B cell (primary cell): ENCODE results near the gene GRIK3. TPM values are rescaled to one million over a fixed set of nuclear protein-coding genes. Genes with fewer than 3 reads are reported as not detected.

Experiments used
- ATAC-seq: fragments of 200-7000 bp; cut with Tn5 transposase; one replicate; pipeline ENCODE4 v1.10.0; 2021; ENCODE audit warnings: low read depth, mild to moderate bottlenecking, moderate number of reproducible peaks, moderate library complexity
- CTCF ChIA-PET: fragments of 350-600 bp; sonication (Branson Sonifier 250); formaldehyde crosslinking; loops from one replicate; lab custom pipeline; 2021; ENCODE audit warnings: antibody characterized with exemption, inconsistent platforms; lab: Charles Lee
- POLR2A ChIA-PET: fragments of 350-600 bp; sonication (Branson Sonifier 250); formaldehyde crosslinking; loops from one replicate; lab custom pipeline; 2021; ENCODE audit warnings: antibody characterized with exemption; lab: Charles Lee
- DNase-seq: peaks from one replicate; pipeline ENCODE4 v3.0.0; 2013
- H2AFZ ChIP-seq: 2 replicates; pipeline ENCODE4 v1.6.1; 2012; ENCODE audit warnings: mild to moderate bottlenecking, low read depth, low read length; ENCODE audit not compliant: insufficient read depth, poor library complexity, severe bottlenecking
- H3K27ac ChIP-seq, 2 donors: 1 replicate in 1 of 2; 2 replicates in 1 of 2; pipeline ENCODE4 v1.5.1; 2012 to 2013; ENCODE audit warnings: low read length in 2 of 2, mild to moderate bottlenecking in 2 of 2, moderate library complexity in 1 of 2
- H3K27me3 ChIP-seq, 4 experiments: fragments of 200-600 bp in 1 of 4; sonication (generic) in 1 of 4; replicated peaks in 1 of 4; 1 replicate in 2 of 4; 2 replicates in 2 of 4; pipeline versions ENCODE4 v1.6.1 to v1.7.0; 2013 to 2016; ENCODE audit warnings: low read length in 3 of 4, mild to moderate bottlenecking in 2 of 4, mixed read lengths in 1 of 4, moderate library complexity in 1 of 4; ENCODE audit not compliant: insufficient read depth in 4 of 4, control insufficient read depth in 3 of 4; ENCODE audit errors: control extremely low read depth in 1 of 4
- H3K36me3 ChIP-seq, 2 experiments: replicated peaks in 1 of 2; 1 replicate in 1 of 2; 2 replicates in 1 of 2; pipeline versions ENCODE4 v1.6.1 to v1.7.1; 2013; ENCODE audit warnings: low read length in 1 of 2; ENCODE audit not compliant: insufficient read depth in 2 of 2, control insufficient read depth in 1 of 2; ENCODE audit errors: control extremely low read depth in 1 of 2, extremely low read depth in 1 of 2
- H3K4me1 ChIP-seq, 2 donors: fragments of 200-600 bp in 1 of 2; sonication (generic) in 1 of 2; 1 replicate in 1 of 2; 2 replicates in 1 of 2; pipeline versions ENCODE4 v1.5.1 to v1.6.1; 2013 to 2017; ENCODE audit warnings: low read length in 2 of 2; ENCODE audit not compliant: control insufficient read depth in 2 of 2, insufficient read depth in 2 of 2
- H3K4me2 ChIP-seq: replicated peaks from 2 replicates; pipeline ENCODE3; 2012; ENCODE audit warnings: mild to moderate bottlenecking, low read depth, low read length; ENCODE audit not compliant: poor library complexity, severe bottlenecking
- H3K4me3 ChIP-seq, 5 experiments: fragments of 200-600 bp in 1 of 5; sonication (generic) in 1 of 5; 1 replicate in 3 of 5; 2 replicates in 2 of 5; pipeline versions ENCODE4 v1.5.1 to v1.7.0; 2011 to 2016; ENCODE audit warnings: low read length in 4 of 5, mild to moderate bottlenecking in 4 of 5, low read depth in 2 of 5, control low read depth in 1 of 5, moderate library complexity in 1 of 5; ENCODE audit not compliant: insufficient read depth in 1 of 5; ENCODE audit errors: control extremely low read depth in 1 of 5, extremely low read depth in 1 of 5
- H3K79me2 ChIP-seq: fragments of 200-600 bp; sonication (generic); one replicate; pipeline ENCODE4 v1.6.0; 2016; ENCODE audit warnings: low read length; ENCODE audit not compliant: control insufficient read depth, insufficient read depth
- H3K9ac ChIP-seq: fragments of 200-600 bp; sonication (generic); 2 replicates; pipeline ENCODE4 v1.6.1; 2017; ENCODE audit warnings: mild to moderate bottlenecking, low read length, moderate library complexity
- H3K9me3 ChIP-seq, 3 donors: one replicate each; pipeline versions ENCODE4 v1.6.1 to v1.7.1; 2013; ENCODE audit warnings: low read length in 2 of 3; ENCODE audit not compliant: control insufficient read depth in 2 of 3, insufficient read depth in 1 of 3; ENCODE audit errors: control extremely low read depth in 1 of 3
- H4K20me1 ChIP-seq: 2 replicates; pipeline ENCODE4 v1.6.0; 2012; ENCODE audit warnings: mild to moderate bottlenecking, low read length; ENCODE audit not compliant: insufficient read depth, control insufficient read depth, poor library complexity, severe bottlenecking
- H3K27ac Mint-ChIP-seq: one replicate; pipeline ENCODE4 v1.8.0; 2021; ENCODE audit warnings: mixed read lengths
- H3K27me3 Mint-ChIP-seq: one replicate; pipeline ENCODE4 v1.8.0; 2021; ENCODE audit warnings: mixed read lengths
- H3K4me1 Mint-ChIP-seq: one replicate; pipeline ENCODE4 v1.8.0; 2021; ENCODE audit warnings: mixed read lengths
- H3K4me3 Mint-ChIP-seq: one replicate; pipeline ENCODE4 v1.8.0; 2021; ENCODE audit warnings: mixed read lengths
- H3K9me3 Mint-ChIP-seq: one replicate; pipeline ENCODE4 v1.8.0; 2022; ENCODE audit warnings: mixed read lengths; ENCODE audit not compliant: insufficient read depth
- EZH2 ChIP-seq: IDR thresholded peaks from 2 replicates; pipeline ENCODE4 v1.6.1; 2012; ENCODE audit warnings: borderline replicate concordance, low read depth, mild to moderate bottlenecking, moderate library complexity, low read length; ENCODE audit not compliant: insufficient read depth, poor library complexity, severe bottlenecking
- WGBS: methylation state at CpG from one replicate; pipeline ENCODE4 v1.1.5; 2013; ENCODE audit warnings: missing lambda C conversion rate; ENCODE audit not compliant: insufficient coverage; 5-methylcytosine and 5-hydroxymethylcytosine counted together
- intact Hi-C: fragments of 100-400 bp; cut with micrococcal nuclease; formaldehyde crosslinking; loops from one replicate; pipeline ENCODE4 v1.10.0; 2022
- polyA plus RNA-seq: library from polyadenylated mRNA; depleted of rRNA; stranded (reverse); fragments of >200 nt; gene quantifications from 2 replicates; pipeline ENCODE4 v1.2.3, GENCODE V29; 2012
- total RNA-seq, 2 donors: library from RNA; stranded (reverse); fragments of 120-200 nt in 1 of 2; gene quantifications; 1 replicate in 1 of 2; 2 replicates in 1 of 2; pipeline versions ENCODE4 v1.2.3 to v1.2.4, GENCODE V29; 2013 to 2022
- TF ChIP-seq, protein P1 (sequence below): fragments of 200-600 bp; IDR thresholded peaks from one replicate; pipeline ENCODE4 v1.8.0; 2022; ENCODE audit warnings: antibody characterized with exemption, mild to moderate bottlenecking

Gene GRIK3
- total and polyA plus RNA-seq, 2 donors (not counting 1 experiment from before 2014, with no cell fraction given) = 0.12 to 1.5 TPM

DNA sequence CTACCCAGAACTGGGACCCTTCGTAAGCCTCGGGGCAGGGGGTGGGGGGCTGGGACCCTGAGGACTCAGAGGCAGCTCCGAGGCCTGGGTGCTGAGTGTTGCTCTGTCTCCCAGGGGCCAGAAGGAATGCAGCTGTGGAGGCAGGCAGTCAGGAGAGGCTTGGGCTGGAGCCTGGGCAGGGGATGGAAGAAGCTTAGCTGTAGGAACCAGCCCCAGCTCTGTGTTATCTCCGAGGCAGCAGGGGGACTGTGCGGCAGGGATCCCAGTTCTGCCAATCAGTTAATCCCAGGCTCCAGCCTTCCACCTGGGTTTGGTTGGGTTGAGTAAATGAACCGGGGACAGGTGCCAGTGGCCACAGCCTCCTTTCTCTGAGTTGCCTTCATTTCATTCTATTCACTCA is 8.2 kb upstream of the GRIK3 start:
- 83% methylated on average over 3 of the region's 6 CpGs for WGBS
- CTCF ChIA-PET = no interaction called here
- Mint-ChIP-seq H3K9me3 (no peaks in the 10 kb centered on the region), H3K4me1 (peaks cover under 1% of the 10 kb centered on the region), H3K4me3 (no peak overlapping the region), H3K27me3 (peaks cover 73% of the 10 kb centered on the region), H3K27ac (no peak overlapping the region)
- H3K4me1 ChIP-seq = no peaks in the 10 kb centered on the region
- TF ChIP-seq, protein P1, sequence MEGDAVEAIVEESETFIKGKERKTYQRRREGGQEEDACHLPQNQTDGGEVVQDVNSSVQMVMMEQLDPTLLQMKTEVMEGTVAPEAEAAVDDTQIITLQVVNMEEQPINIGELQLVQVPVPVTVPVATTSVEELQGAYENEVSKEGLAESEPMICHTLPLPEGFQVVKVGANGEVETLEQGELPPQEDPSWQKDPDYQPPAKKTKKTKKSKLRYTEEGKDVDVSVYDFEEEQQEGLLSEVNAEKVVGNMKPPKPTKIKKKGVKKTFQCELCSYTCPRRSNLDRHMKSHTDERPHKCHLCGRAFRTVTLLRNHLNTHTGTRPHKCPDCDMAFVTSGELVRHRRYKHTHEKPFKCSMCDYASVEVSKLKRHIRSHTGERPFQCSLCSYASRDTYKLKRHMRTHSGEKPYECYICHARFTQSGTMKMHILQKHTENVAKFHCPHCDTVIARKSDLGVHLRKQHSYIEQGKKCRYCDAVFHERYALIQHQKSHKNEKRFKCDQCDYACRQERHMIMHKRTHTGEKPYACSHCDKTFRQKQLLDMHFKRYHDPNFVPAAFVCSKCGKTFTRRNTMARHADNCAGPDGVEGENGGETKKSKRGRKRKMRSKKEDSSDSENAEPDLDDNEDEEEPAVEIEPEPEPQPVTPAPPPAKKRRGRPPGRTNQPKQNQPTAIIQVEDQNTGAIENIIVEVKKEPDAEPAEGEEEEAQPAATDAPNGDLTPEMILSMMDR = no peak
- no peak for TF ChIP-seq EZH2
- no peak overlapping the region for H3K9ac ChIP-seq
- H4K20me1 ChIP-seq = no peaks in the 10 kb centered on the region
- no peak for ATAC-seq
- no peak overlapping the region for H3K4me3 ChIP-seq
- H3K4me2 ChIP-seq = no peak overlapping the region
- peaks cover 0 to 58% (median 21%) of the 10 kb centered on the region in 4 experiments for H3K27me3 ChIP-seq
- no peaks in the 10 kb centered on the region for H3K79me2 ChIP-seq
- H2AFZ ChIP-seq = no peak overlapping the region
- no peak overlapping the region for H3K27ac ChIP-seq
- POLR2A ChIA-PET = no interaction called here
- H3K36me3 ChIP-seq = no peaks in the 10 kb centered on the region
- peaks cover 0 to 8% (median 0%) of the 10 kb centered on the region in 3 donors for H3K9me3 ChIP-seq
- intact Hi-C loops = no loop called here
- no peak for DNase-seq

DNA sequence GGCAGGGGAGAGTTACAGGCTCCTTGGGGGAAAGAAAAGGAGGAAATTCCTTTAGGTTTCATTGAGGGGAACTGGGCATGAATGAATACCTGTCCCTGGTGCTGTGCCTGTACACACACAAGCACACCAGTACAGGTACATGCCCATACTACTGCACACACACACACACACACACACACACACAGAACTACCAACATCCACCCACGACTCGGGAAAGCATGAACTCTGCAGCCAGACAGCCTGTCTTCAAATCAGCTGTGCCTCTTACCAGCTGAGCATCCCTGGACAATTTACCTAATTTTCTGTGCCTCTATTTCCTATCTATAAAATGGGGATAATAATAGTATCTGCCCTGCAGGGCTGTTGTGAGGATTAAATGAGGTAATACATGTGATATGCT is 7.2 kb upstream of the GRIK3 start:
- Histone ChIP-seq H3K4me1 (peaks cover 6 to 7% of the 10 kb centered on the region in 2 donors), H3K4me3 (no peak overlapping the region), H2AFZ (no peak overlapping the region), H3K79me2 (no peaks in the 10 kb centered on the region), H4K20me1 (no peaks in the 10 kb centered on the region), H3K27me3 (peaks cover 0 to 64% (median 22%) of the 10 kb centered on the region in 4 experiments), H3K9ac (no peak overlapping the region), H3K4me2 (no peak overlapping the region), H3K27ac (no peak overlapping the region), H3K9me3 (peaks cover 0 to 10% (median 0%) of the 10 kb centered on the region in 3 donors), H3K36me3 (no peaks in the 10 kb centered on the region)
- peaks cover 8% of the 10 kb centered on the region for H3K4me1 Mint-ChIP-seq
- ATAC-seq = no peak
- no CpG with 5 or more reads among the region's 2 CpGs for WGBS
- CTCF ChIA-PET = no interaction called here
- no peak for TF ChIP-seq EZH2
- TF ChIP-seq, protein P1 = no peak
- DNase-seq = no peak
- no peak overlapping the region for H3K4me3 Mint-ChIP-seq
- H3K9me3 Mint-ChIP-seq = no peaks in the 10 kb centered on the region
- H3K27me3 Mint-ChIP-seq = peaks cover 75% of the 10 kb centered on the region
- H3K27ac Mint-ChIP-seq = no peak overlapping the region
- POLR2A ChIA-PET = no interaction called here
- intact Hi-C loops = no loop called here
